HG02610 (cell line): Measurements from ENCODE around the gene POM121.
A peak's percentile ranks its signal among the peaks of the same experiment; 100 is the strongest.
"Not testable (repeated sequence)": the region's sequence is repeated elsewhere in the genome, so short reads cannot be mapped to it uniquely, and the experiment has no call there.

Experiments
- ATAC-seq: cut with Tn5 transposase; IDR thresholded peaks from one replicate; pipeline ENCODE4 v1.9.1; 2021; ENCODE audit warnings: mild to moderate bottlenecking, moderate library complexity; ENCODE audit not compliant: unreplicated experiment

POM121 gene

GRCh38 chr7:72949276-72949675 lies 24.4 kb downstream of the POM121 start:
- not testable (repeated sequence) for ATAC-seq

GRCh38 chr7:72949686-72950085 lies 24.8 kb downstream of the POM121 start:
- not testable (repeated sequence) for ATAC-seq

GRCh38 chr7:72950432-72950831 lies 25.5 kb downstream of the POM121 start:
- not testable (repeated sequence) for ATAC-seq

- ATAC-seq, result peak; percentile 51
These were observed 29.1 kb downstream of the POM121 start for GRCh38 chr7:72953901-72954562.

GRCh38 chr7:72954563-72955198 lies 29.8 kb downstream of the POM121 start:
- peak; percentile 84 for ATAC-seq

- ATAC-seq, result not testable (repeated sequence)
These were observed 35.1 kb downstream of the POM121 start for GRCh38 chr7:72960029-72960428.

GRCh38 chr7:72960626-72961345 lies 35.9 kb downstream of the POM121 start:
- not testable (repeated sequence) for ATAC-seq

GRCh38 chr7:72961346-72961650 lies 36.4 kb downstream of the POM121 start:
- ATAC-seq, result not testable (repeated sequence)

GRCh38 chr7:72963056-72963455 lies 38.2 kb downstream of the POM121 start:
- ATAC-seq, result not testable (repeated sequence)

GRCh38 chr7:72965186-72965975 lies 40.5 kb downstream of the POM121 start:
- ATAC-seq, result not testable (repeated sequence)

- ATAC-seq, result not testable (repeated sequence)
These were observed 42.0 kb downstream of the POM121 start for GRCh38 chr7:72966892-72967291.

- ATAC-seq, result not testable (repeated sequence)
These were observed 44.2 kb downstream of the POM121 start, which contains the start of gene TRIM74 for GRCh38 chr7:72968980-72969516. TSS of gene TRIM74 (minus strand) at chr7:72969466. CDS start at chr7:72966157, 3,309 bp downstream.

GRCh38 chr7:72969688-72970087 lies 44.8 kb downstream of the POM121 start:
- not testable (repeated sequence) for ATAC-seq

GRCh38 chr7:72971505-72971904 lies 46.6 kb downstream of the POM121 start:
- not testable (repeated sequence) for ATAC-seq

- not testable (repeated sequence) for ATAC-seq
These were observed 49.9 kb downstream of the POM121 start for GRCh38 chr7:72974781-72975180.

GRCh38 chr7:72975656-72976286 lies 50.9 kb downstream of the POM121 start:
- not testable (repeated sequence) for ATAC-seq

GRCh38 chr7:72976434-72976833 lies 51.5 kb downstream of the POM121 start:
- not testable (repeated sequence) for ATAC-seq

- ATAC-seq, result not testable (repeated sequence)
These were observed 55.5 kb downstream of the POM121 start for GRCh38 chr7:72980382-72980781.

- not testable (repeated sequence) for ATAC-seq
These were observed 57.2 kb downstream of the POM121 start for GRCh38 chr7:72982084-72982483.
